ENCODE results near the gene ZFAND3.

DNA sequence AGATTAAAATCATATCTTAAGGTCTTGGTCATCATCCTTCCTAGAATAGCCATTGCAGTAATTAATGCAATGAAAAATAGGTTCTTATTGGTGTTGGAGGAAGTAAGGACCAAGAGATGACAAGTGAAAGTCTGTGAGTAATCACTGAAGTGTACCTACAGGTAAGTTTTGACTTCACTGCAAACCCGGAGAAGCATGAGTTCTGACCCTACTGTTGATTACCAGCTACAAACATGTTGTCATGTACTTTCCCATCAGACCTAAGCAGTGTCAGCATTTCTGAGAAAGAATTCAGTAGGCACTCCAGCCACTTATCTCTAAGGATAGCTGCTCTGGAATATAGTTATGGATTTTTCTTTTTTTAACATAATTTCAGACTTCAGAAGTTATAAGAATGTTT is 280.9 kb downstream of the ZFAND3 start:
- TF ChIP-seq, protein P1, sequence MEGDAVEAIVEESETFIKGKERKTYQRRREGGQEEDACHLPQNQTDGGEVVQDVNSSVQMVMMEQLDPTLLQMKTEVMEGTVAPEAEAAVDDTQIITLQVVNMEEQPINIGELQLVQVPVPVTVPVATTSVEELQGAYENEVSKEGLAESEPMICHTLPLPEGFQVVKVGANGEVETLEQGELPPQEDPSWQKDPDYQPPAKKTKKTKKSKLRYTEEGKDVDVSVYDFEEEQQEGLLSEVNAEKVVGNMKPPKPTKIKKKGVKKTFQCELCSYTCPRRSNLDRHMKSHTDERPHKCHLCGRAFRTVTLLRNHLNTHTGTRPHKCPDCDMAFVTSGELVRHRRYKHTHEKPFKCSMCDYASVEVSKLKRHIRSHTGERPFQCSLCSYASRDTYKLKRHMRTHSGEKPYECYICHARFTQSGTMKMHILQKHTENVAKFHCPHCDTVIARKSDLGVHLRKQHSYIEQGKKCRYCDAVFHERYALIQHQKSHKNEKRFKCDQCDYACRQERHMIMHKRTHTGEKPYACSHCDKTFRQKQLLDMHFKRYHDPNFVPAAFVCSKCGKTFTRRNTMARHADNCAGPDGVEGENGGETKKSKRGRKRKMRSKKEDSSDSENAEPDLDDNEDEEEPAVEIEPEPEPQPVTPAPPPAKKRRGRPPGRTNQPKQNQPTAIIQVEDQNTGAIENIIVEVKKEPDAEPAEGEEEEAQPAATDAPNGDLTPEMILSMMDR (conservative IDR thresholded peaks at IDR 0.05 in 1 of 2, IDR thresholded peaks at IDR 0.05 in 1 of 2; ENCODE audit: low read depth in 1 of 2, low read length in 2 of 2) = no peak
- no peak for TF ChIP-seq EZH2 (IDR thresholded peaks at IDR 0.05; ENCODE audit: low read length, missing control alignments)

Data from fibroblast of lung (primary cell).